K562 (cell line): ENCODE measurements around the gene COX6A2.

Source experiments
- CREM ChIP-seq: IDR thresholded peaks from 2 replicates; pipeline ENCODE4 v1.6.1; 2014; ENCODE audit warnings: antibody characterized with exemption, low read depth
- NCOA2 ChIP-seq, 2 experiments: fragments of 450-650 bp; IDR thresholded peaks; 2 replicates each; pipeline ENCODE4 v1.6.1; 2018; ENCODE audit warnings: mild to moderate bottlenecking in 2 of 2, moderate library complexity in 1 of 2; ENCODE audit not compliant: partially characterized antibody in 2 of 2
- NFE2L1 ChIP-seq: fragments of 450-650 bp; IDR thresholded peaks from 2 replicates; pipeline ENCODE4 v1.6.1; 2016; ENCODE audit warnings: missing genetic modification characterization, low read depth, mild to moderate bottlenecking, missing compliant biosample characterization, moderate library complexity, borderline replicate concordance
- STAT5A ChIP-seq: IDR thresholded peaks from 2 replicates; pipeline ENCODE4 v1.6.1; 2012; ENCODE audit warnings: low read length, inconsistent platforms, borderline replicate concordance
- ZNF3 ChIP-seq: fragments of 250-450 bp; sonication (Bioruptor Pico); IDR thresholded peaks from 2 replicates; pipeline ENCODE4 v1.5.0; 2021; ENCODE audit warnings: mild to moderate bottlenecking, moderate library complexity
- TF ChIP-seq, protein P1 (sequence below): fragments of 450-650 bp; IDR thresholded peaks from 2 replicates; pipeline ENCODE4 v1.6.1; 2016; ENCODE audit warnings: low read depth, mild to moderate bottlenecking, moderate library complexity
- TF ChIP-seq, protein P2 (sequence below): sonication (generic); formaldehyde crosslinking; IDR thresholded peaks from 2 replicates; pipeline ENCODE4 v1.8.1; 2022; ENCODE audit warnings: missing genetic modification reagents
- TF ChIP-seq, protein P3 (sequence below): sonication (generic); formaldehyde crosslinking; IDR thresholded peaks from 2 replicates; pipeline ENCODE4 v1.8.0; 2022; ENCODE audit warnings: mild to moderate bottlenecking, missing genetic modification reagents
- TF ChIP-seq, protein P4 (sequence below): fragments of 250-450 bp; sonication (Bioruptor Pico); IDR thresholded peaks from 2 replicates; pipeline ENCODE4 v1.5.0; 2021
- TF ChIP-seq, protein P5 (sequence below): fragments of 250-450 bp; sonication (Bioruptor Pico); IDR thresholded peaks from 2 replicates; pipeline ENCODE4 v1.8.0; 2021; ENCODE audit warnings: moderate library complexity, mild to moderate bottlenecking, inconsistent platforms

DNA sequence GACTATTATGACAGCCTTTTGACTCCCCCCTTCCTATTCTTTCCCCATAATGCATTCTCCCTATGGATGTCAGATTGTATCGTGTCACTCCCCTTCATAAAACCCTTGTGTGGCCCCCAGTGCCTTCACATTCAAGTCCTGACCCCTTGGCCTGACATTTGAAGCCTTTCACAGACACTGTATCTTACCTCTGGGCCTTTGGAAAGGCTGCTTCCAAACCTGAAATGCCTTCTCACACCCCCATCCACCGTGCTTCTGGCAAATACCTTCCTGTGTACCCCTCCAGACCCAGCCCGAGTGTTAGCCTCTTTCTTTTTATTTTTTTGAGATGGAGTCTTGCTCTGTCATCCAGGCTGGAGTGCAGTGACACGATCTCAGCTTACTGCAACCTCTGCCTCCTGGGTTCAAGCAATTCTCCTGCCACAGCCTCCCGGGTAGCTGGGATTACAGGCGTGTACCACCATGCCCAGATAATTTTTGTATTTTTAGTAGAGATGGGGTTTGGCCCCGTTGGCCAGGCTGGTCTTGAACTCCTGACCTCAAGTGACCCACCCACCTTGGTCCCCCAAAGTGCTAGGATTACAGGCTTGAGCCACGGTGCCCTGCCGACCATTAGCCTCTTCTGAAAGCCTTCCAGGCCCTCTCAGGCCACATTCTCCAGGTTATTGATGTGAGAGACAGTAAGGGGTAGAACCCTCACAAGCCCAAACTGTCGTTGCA is 33.2 kb upstream of the COX6A2 start:
- TF ChIP-seq, protein P1, sequence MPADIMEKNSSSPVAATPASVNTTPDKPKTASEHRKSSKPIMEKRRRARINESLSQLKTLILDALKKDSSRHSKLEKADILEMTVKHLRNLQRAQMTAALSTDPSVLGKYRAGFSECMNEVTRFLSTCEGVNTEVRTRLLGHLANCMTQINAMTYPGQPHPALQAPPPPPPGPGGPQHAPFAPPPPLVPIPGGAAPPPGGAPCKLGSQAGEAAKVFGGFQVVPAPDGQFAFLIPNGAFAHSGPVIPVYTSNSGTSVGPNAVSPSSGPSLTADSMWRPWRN, result no peak
- TF ChIP-seq NCOA2 (IDR thresholded peaks at IDR 0.05; ENCODE audit: partially characterized antibody in 2 of 2) (no peak), NFE2L1 (tag) (no peak), CREM (no peak), STAT5A (no peak), ZNF3 (no peak)
- TF ChIP-seq, protein P2, sequence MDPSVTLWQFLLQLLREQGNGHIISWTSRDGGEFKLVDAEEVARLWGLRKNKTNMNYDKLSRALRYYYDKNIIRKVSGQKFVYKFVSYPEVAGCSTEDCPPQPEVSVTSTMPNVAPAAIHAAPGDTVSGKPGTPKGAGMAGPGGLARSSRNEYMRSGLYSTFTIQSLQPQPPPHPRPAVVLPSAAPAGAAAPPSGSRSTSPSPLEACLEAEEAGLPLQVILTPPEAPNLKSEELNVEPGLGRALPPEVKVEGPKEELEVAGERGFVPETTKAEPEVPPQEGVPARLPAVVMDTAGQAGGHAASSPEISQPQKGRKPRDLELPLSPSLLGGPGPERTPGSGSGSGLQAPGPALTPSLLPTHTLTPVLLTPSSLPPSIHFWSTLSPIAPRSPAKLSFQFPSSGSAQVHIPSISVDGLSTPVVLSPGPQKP (CRISPR knock-in tag), result no peak
- TF ChIP-seq, protein P3, sequence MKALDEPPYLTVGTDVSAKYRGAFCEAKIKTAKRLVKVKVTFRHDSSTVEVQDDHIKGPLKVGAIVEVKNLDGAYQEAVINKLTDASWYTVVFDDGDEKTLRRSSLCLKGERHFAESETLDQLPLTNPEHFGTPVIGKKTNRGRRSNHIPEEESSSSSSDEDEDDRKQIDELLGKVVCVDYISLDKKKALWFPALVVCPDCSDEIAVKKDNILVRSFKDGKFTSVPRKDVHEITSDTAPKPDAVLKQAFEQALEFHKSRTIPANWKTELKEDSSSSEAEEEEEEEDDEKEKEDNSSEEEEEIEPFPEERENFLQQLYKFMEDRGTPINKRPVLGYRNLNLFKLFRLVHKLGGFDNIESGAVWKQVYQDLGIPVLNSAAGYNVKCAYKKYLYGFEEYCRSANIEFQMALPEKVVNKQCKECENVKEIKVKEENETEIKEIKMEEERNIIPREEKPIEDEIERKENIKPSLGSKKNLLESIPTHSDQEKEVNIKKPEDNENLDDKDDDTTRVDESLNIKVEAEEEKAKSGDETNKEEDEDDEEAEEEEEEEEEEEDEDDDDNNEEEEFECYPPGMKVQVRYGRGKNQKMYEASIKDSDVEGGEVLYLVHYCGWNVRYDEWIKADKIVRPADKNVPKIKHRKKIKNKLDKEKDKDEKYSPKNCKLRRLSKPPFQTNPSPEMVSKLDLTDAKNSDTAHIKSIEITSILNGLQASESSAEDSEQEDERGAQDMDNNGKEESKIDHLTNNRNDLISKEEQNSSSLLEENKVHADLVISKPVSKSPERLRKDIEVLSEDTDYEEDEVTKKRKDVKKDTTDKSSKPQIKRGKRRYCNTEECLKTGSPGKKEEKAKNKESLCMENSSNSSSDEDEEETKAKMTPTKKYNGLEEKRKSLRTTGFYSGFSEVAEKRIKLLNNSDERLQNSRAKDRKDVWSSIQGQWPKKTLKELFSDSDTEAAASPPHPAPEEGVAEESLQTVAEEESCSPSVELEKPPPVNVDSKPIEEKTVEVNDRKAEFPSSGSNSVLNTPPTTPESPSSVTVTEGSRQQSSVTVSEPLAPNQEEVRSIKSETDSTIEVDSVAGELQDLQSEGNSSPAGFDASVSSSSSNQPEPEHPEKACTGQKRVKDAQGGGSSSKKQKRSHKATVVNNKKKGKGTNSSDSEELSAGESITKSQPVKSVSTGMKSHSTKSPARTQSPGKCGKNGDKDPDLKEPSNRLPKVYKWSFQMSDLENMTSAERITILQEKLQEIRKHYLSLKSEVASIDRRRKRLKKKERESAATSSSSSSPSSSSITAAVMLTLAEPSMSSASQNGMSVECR (CRISPR knock-in tag), result no peak
- TF ChIP-seq, protein P4, sequence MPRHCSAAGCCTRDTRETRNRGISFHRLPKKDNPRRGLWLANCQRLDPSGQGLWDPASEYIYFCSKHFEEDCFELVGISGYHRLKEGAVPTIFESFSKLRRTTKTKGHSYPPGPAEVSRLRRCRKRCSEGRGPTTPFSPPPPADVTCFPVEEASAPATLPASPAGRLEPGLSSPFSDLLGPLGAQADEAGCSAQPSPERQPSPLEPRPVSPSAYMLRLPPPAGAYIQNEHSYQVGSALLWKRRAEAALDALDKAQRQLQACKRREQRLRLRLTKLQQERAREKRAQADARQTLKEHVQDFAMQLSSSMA (CRISPR knock-in tag), result no peak
- TF ChIP-seq, protein P5, sequence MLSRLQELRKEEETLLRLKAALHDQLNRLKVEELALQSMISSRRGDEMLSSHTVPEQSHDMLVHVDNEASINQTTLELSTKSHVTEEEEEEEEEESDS (CRISPR knock-in tag), result no peak
